Stimulated activated CD4-positive, alpha-beta T cell treated with anti-CD3 and anti-CD28 coated beads, Interleukin-4, amount 100 ng/mL, for 48 hours (primary cell): ENCODE measurements around the gene KLRG1.

ENCODE experiments used
- DNase-seq, 2 donors: peaks; one replicate each; pipeline ENCODE4 v3.0.0-alpha.2; 2020; ENCODE audit warnings: low read depth in 2 of 2

The KLRG1 gene

DNA sequence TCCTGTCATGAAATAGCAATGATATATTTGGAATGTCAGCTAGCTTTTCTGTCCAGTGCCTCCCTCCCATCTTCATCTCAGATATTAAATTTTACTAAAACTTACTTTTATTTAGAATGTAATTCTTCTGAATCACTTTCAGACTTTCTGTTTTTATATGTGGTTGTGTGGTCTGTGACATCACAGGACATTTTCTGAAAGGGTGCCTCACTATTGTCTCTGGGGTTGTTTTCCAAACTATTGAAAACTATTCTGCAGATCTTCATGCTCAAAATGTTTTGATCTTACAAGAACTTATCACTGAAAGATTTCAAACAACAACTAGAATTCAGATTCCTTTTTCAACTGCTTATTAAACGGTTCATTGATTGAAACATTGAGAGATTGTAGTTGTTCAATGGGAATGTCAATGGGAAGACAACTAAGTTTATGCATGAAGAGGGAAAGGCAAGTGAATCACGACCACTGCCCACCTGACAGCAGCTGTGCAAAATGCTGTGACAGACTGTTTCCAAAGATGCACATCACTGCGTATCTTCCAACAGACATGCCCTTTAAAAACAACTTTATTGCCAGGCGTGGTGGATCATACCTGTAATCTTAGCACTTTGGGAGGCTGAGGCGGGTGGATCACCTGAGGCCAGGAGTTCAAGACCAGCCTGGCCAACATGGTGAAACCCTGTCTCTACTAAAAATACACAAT is 51.3 kb downstream of the KLRG1 start:
- DNase-seq: no peak

DNA sequence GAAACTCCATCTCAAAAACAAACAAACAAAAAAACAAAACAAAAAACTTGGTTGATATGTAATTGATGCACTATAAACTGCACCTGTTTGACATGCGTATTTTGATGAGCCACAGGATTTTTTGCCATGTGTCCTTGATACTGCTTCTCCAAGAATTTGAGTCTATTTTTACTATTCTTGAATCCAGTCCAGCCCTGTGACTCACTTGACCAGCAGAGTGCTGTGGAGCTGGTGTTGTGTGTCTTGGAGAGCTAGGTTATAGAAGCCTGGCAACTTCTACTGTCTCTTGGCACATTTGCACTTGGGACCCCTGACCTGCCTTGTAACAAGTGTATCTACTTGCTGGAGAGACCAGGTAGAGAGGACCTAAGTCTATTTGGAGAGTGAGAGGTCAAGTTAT is 52.0 kb downstream of the KLRG1 start:
- no peak for DNase-seq

DNA sequence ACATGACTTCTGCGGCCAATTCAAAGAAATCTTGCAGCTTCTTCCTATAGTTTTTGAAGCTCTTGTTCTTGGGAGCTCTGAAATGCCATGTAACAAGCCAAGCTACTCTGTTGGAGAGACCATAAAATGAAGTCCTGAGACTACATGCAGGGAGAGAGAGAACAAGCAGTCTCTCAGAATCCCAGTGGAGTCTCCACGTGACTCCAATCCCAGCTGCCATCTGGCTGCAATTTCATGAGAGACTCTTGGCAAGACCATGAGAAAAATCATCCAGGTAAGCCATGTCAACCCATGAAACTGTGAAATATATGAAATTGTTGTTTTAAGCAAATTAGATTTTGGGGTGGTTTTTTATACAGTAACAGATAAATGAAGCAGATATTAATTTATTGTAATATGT is 54.4 kb downstream of the KLRG1 start:
- DNase-seq: no peak

DNA sequence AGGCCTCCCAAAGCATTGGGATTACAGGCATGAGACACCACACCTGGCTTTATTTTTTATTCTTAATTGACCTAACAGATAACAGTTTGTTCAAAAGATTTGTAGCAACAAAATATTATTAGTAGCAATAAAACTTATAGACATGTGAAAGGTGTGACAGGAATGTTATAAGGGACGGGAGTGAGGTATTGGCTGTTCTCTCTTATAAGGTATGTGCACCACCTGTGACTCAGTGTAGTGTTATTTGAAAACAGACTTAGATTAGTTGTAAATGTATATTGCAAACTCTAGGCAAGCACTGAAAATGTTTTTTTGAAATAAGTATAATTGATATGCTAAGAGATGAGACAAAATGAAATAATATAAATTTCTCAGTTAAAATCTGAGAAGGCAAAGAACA is 57.8 kb downstream of the KLRG1 start:
- DNase-seq: no peak

DNA sequence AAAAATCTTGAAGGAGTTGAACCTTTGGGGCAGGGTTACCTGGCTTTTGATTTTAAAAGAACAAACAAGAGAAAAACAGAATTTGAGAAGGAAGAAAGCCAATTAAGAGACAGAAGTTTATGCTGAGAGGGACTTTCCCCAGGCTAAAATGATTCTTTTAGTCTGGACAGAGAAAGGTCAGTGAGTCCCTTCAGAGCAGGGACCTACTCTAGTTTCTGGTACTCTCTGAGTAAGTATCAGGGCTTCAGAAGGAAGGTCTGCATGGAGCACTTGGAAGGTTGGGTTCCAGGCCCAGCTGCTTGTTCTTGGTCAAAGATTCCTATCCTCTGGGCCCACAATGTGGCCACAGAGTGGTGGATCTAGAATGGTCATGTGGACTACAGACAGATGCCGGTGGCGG is 59.6 kb downstream of the KLRG1 start:
- DNase-seq: no peak

DNA sequence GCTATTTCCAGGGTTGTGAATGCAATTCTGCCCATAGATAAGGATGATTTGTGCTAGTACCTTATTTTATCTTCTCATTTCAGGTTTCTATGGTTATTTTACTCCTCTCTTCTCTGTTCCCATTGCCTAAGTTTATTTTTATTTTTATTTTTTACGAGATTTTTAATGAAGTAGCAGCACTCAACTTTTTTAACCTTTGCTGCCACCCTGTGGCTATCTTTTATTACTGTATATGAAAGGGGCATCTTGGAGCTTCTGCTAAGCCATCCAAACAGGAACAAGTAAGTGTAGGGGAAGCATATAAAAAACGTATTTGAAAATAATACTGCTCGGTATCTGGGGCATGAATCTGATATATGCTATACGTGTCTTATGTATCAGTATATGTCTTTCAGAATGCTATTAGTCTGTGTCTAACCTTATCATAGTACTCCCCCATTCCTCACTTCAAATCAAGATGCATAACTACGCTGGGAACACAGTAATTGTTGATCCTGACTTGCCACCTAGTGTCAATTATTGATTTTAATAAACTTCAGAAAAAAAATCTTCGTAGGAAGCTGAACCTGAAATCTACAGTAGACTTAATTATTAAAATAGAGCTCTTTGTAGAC is 60.3 kb downstream of the KLRG1 start:
- no peak for DNase-seq

DNA sequence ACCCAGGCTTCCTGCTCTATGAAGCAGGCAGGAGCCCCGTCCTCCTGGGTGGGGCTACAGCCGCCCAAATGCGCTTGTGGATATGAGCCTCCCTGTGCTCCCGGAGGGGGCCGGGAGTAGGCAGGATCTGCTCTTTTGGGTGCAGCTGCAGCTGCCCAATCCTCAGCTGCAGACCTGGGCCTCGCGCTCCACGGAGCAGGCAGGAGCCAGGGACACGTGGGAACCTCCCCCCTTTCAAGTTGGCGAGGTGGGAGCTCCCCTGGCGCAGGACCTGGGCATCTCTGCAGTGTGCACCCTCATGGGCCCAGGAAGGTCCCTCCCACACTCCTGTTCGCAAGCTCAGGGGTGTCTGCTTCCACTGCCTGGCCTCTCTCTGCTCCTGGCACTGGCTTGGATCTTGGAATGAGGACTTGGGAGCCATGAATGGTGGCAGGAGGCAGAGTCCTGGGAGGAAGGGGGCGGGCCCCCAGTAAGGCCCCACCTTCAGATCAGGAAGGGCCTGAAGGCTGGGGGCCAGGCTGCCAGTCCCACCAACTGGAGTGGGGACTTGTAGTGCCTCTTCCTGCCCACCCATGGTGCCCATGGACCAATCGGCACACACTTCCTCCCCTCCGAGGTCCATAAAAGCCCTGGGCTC is 61.3 kb downstream of the KLRG1 start:
- DNase-seq: no peak

DNA sequence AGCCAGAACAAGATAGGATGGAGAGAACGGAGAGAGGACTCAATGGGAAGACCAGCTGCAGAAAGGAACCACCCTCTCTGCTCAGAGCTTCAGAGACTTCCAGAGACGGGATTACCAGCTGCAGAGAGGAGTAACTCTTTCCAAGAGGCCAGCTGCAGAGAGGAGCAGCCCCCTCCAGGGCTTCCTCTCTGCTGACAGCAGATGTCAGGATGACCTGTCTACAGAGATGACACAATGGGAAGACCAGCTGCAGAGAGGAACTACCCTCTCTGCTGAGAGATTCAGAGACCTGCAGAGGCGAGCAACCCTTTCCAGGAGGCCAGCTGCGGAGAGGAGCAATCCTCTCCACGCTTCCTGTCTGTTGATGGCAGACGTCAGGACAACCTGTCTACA is 61.8 kb downstream of the KLRG1 start:
- no peak for DNase-seq

DNA sequence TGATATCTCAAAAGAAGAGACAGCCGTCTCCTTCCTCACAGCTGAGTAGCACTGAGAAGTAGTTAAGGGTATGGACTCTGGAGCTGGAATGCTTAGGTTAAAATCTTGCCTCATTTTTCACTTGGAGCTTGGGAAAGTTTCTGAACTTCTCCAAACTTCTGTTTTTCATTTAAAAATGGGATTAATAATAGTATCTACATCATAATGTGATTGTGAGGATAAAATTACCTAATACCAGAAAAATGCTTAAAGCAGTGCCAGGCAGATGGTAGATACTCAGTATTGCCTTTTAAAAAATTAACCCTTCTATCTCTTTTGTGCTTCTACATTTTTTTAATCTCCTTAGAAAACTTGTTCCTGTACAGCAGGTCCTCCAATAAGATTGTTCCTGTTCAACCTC is 63.3 kb downstream of the KLRG1 start:
- no peak for DNase-seq
